GM19025 (cell line): ENCODE measurements around the gene TCHHL1.

Experiments used
- ATAC-seq: cut with Tn5 transposase; IDR thresholded peaks from one replicate; pipeline ENCODE4 v1.9.1; 2021; ENCODE audit warnings: mild to moderate bottlenecking, low read depth, moderate library complexity; ENCODE audit not compliant: unreplicated experiment

The TCHHL1 gene

GRCh38 chr1:152089014-152089674 lies at the start of gene TCHHL1:
TCHHL1 (minus strand) TSS chr1:152089064; CDS start chr1:152088143, 921 bp downstream.
- ATAC-seq = no peak

- ATAC-seq = no peak
Observed at GRCh38 chr1:152137215-152137614, 48.4 kb upstream of the TCHHL1 start.

GRCh38 chr1:152130186-152130585 lies 41.3 kb upstream of the TCHHL1 start:
- no peak for ATAC-seq

GRCh38 chr1:152127673-152128072 lies 38.8 kb upstream of the TCHHL1 start:
- no peak for ATAC-seq

- ATAC-seq = no peak
Observed at GRCh38 chr1:152125834-152126443, 37.1 kb upstream of the TCHHL1 start.

GRCh38 chr1:152118915-152119314 lies 30.1 kb upstream of the TCHHL1 start:
- ATAC-seq = no peak

- ATAC-seq = no peak
Observed at GRCh38 chr1:152115344-152115743, 26.5 kb upstream of the TCHHL1 start, which contains the start of gene TCHH. TCHH (minus strand) TSS chr1:152115444; CDS start chr1:152114080, 1,364 bp downstream.

GRCh38 chr1:152112885-152113432 lies 24.1 kb upstream of the TCHHL1 start:
- ATAC-seq = no peak

- ATAC-seq = no peak
Observed at GRCh38 chr1:152112101-152112884, 23.4 kb upstream of the TCHHL1 start.

- ATAC-seq = no peak
Observed at GRCh38 chr1:152111515-152111968, 22.7 kb upstream of the TCHHL1 start.

GRCh38 chr1:152110860-152111514 lies 22.1 kb upstream of the TCHHL1 start:
- no peak for ATAC-seq

GRCh38 chr1:152110365-152110859 lies 21.5 kb upstream of the TCHHL1 start:
- ATAC-seq = no peak

- ATAC-seq = no peak
Observed at GRCh38 chr1:152109998-152110294, 21.1 kb upstream of the TCHHL1 start.

- no peak for ATAC-seq
Observed at GRCh38 chr1:152109231-152109997, 20.6 kb upstream of the TCHHL1 start.

- ATAC-seq = no peak
Observed at GRCh38 chr1:152108882-152109222, 20.0 kb upstream of the TCHHL1 start.

- no peak for ATAC-seq
Observed at GRCh38 chr1:152107984-152108881, 19.4 kb upstream of the TCHHL1 start.

- ATAC-seq = no peak
Observed at GRCh38 chr1:152107031-152107983, 18.4 kb upstream of the TCHHL1 start.

GRCh38 chr1:152104854-152105253 lies 16.0 kb upstream of the TCHHL1 start:
- ATAC-seq = no peak
